ENCODE data around the gene KIAA1755.

KIAA1755 gene

DNA sequence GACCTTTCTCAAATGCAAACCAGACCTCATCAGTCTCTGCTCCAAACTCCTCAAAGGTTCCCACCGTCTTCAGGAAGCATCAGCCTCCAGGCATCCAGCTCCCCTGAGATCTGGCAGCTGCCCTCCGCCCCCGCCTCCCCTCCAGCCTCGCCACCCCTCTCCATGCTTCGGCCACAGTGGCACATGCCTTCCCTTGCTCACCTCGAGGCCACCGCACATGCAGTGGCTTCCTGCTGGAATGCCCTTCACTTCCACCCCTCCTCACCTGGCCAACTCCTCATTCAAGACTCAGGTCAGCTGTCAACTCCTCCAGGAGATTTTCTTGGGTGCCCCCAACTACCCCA, 13.4 kb downstream of the KIAA1755 start:
- no peaks in the 10 kb centered on the region for H3K79me2 ChIP-seq (ENCODE audit: insufficient read depth, low read length)
- no peak overlapping the region for H3K4me2 ChIP-seq (ENCODE audit: low read depth, low read length, poor library complexity, severe bottlenecking)
- no peak overlapping the region for H2AFZ ChIP-seq (ENCODE audit: low read depth, low read length, severe bottlenecking)
- H3K9me2 ChIP-seq (replicated peaks; ENCODE audit: insufficient read depth, low read length), result no peaks in the 10 kb centered on the region
- H3K4me3 ChIP-seq (ENCODE audit: insufficient read depth, low read length, poor library complexity, severe bottlenecking), result no peak overlapping the region
- H3F3A ChIP-seq (ENCODE audit: insufficient read depth), result no peaks in the 10 kb centered on the region
- no peaks in the 10 kb centered on the region for H4K20me1 ChIP-seq (ENCODE audit: low read depth, low read length)
- H3K36me3 ChIP-seq (ENCODE audit: low read length), result no peaks in the 10 kb centered on the region
- H3K27me3 ChIP-seq (ENCODE audit: low read length), result no peaks in the 10 kb centered on the region
- TF ChIP-seq, protein P1, sequence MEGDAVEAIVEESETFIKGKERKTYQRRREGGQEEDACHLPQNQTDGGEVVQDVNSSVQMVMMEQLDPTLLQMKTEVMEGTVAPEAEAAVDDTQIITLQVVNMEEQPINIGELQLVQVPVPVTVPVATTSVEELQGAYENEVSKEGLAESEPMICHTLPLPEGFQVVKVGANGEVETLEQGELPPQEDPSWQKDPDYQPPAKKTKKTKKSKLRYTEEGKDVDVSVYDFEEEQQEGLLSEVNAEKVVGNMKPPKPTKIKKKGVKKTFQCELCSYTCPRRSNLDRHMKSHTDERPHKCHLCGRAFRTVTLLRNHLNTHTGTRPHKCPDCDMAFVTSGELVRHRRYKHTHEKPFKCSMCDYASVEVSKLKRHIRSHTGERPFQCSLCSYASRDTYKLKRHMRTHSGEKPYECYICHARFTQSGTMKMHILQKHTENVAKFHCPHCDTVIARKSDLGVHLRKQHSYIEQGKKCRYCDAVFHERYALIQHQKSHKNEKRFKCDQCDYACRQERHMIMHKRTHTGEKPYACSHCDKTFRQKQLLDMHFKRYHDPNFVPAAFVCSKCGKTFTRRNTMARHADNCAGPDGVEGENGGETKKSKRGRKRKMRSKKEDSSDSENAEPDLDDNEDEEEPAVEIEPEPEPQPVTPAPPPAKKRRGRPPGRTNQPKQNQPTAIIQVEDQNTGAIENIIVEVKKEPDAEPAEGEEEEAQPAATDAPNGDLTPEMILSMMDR (IDR thresholded peaks at IDR 0.05; ENCODE audit: insufficient read depth, low read length, poor library complexity, severe bottlenecking), result no peak
- no peak for TF ChIP-seq EZH2phosphoT487 (conservative IDR thresholded peaks at IDR 0.05; ENCODE audit: low read length)
- no peak overlapping the region for H3K27ac ChIP-seq (ENCODE audit: low read depth, low read length)
- peaks cover 14% of the 10 kb centered on the region; the same call in 1 of the 2 replicates for H3K9me3 ChIP-seq (ENCODE audit: insufficient read depth, low read length)
- H3K9ac ChIP-seq (ENCODE audit: low read length), result no peak overlapping the region

DNA sequence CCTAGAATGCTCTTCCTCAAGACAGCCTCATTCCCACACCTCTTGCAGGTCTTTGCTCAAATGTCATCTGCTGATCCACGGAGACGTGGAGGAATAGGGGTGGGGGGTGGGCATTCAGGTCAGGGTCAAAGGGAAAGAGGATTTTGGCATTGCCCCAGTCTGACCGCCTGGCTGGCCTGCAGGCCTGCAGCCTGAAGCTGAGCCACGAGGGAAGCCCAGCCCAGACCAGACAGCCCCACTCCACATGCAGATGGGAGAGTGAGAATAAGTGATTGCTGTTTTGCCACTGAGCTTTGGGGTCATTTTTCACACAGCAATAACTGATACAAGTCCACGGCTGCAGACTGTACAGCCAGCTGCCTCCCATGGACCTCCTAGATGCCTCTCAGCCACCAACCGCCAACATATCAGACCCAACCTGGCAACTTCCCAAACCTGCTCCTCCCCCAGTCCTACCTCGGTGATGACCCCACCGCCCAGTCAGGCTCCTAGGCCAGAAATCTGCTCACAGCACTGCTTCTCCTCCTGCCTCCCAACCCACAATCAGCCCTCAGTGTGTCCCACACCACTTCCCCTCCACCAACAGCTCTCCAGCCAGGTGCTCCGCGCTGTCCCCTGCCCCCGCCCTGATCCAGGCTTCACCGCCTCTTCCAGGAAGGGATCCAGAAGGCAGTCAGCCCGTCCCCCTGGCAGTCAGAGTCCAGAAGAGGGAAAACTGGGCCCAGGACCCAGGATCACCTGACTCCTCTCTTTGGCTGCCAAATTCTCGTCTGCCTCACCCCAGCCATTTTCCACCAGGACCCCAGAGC, 14.0 kb downstream of the KIAA1755 start:
- TF ChIP-seq EZH2phosphoT487 (conservative IDR thresholded peaks at IDR 0.05; ENCODE audit: low read length), result no peak
- TF ChIP-seq, protein P1 (IDR thresholded peaks at IDR 0.05; ENCODE audit: insufficient read depth, low read length, poor library complexity, severe bottlenecking), result no peak
- H4K20me1 ChIP-seq (ENCODE audit: low read depth, low read length), result no peaks in the 10 kb centered on the region
- no peaks in the 10 kb centered on the region for H3F3A ChIP-seq (ENCODE audit: insufficient read depth)
- H3K27ac ChIP-seq (ENCODE audit: low read depth, low read length), result no peak overlapping the region
- H3K4me2 ChIP-seq (ENCODE audit: low read depth, low read length, poor library complexity, severe bottlenecking), result no peak overlapping the region
- H3K9me2 ChIP-seq (replicated peaks; ENCODE audit: insufficient read depth, low read length), result no peaks in the 10 kb centered on the region
- H3K9ac ChIP-seq (ENCODE audit: low read length), result no peak overlapping the region
- peaks cover 20% of the 10 kb centered on the region; the same call in 1 of the 2 replicates for H3K9me3 ChIP-seq (ENCODE audit: insufficient read depth, low read length)
- no peaks in the 10 kb centered on the region for H3K36me3 ChIP-seq (ENCODE audit: low read length)
- H3K79me2 ChIP-seq (ENCODE audit: insufficient read depth, low read length), result no peaks in the 10 kb centered on the region
- H3K27me3 ChIP-seq (ENCODE audit: low read length), result no peaks in the 10 kb centered on the region
- no peak overlapping the region for H2AFZ ChIP-seq (ENCODE audit: low read depth, low read length, severe bottlenecking)
- no peak overlapping the region for H3K4me3 ChIP-seq (ENCODE audit: insufficient read depth, low read length, poor library complexity, severe bottlenecking)

DNA sequence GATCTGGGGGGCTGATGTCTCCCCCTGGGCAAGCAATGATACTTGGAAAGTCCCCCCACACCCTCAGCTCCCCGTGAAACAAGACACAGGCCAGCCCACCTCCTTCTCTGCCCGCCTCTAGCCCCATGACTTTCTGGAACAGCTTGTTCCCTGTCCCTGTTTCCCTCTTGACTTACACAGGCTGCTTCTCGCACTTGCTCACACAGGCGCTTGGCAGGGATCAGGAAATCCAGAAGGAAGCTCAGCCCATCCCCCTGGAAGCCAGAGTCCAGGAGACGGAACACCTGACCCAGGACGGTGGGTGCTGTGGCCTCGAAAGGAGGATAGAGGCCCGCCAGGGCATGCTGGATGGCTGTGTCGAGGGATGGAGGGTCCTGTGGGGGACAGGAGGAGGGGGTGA, 14.8 kb downstream of the KIAA1755 start:
- H3K9me2 ChIP-seq (replicated peaks; ENCODE audit: insufficient read depth, low read length), result no peaks in the 10 kb centered on the region
- H3K27ac ChIP-seq (ENCODE audit: low read depth, low read length), result no peak overlapping the region
- TF ChIP-seq EZH2phosphoT487 (conservative IDR thresholded peaks at IDR 0.05; ENCODE audit: low read length), result no peak
- TF ChIP-seq, protein P1 (IDR thresholded peaks at IDR 0.05; ENCODE audit: insufficient read depth, low read length, poor library complexity, severe bottlenecking), result no peak
- H3K9ac ChIP-seq (ENCODE audit: low read length), result no peak overlapping the region
- H3K79me2 ChIP-seq (ENCODE audit: insufficient read depth, low read length), result no peaks in the 10 kb centered on the region
- H3K27me3 ChIP-seq (ENCODE audit: low read length), result no peaks in the 10 kb centered on the region
- peaks cover 20% of the 10 kb centered on the region; the same call in 1 of the 2 replicates for H3K9me3 ChIP-seq (ENCODE audit: insufficient read depth, low read length)
- H2AFZ ChIP-seq (ENCODE audit: low read depth, low read length, severe bottlenecking), result no peak overlapping the region
- no peaks in the 10 kb centered on the region for H3K36me3 ChIP-seq (ENCODE audit: low read length)
- H4K20me1 ChIP-seq (ENCODE audit: low read depth, low read length), result no peaks in the 10 kb centered on the region
- H3K4me2 ChIP-seq (ENCODE audit: low read depth, low read length, poor library complexity, severe bottlenecking), result no peak overlapping the region
- no peak overlapping the region for H3K4me3 ChIP-seq (ENCODE audit: insufficient read depth, low read length, poor library complexity, severe bottlenecking)
- H3F3A ChIP-seq (ENCODE audit: insufficient read depth), result no peaks in the 10 kb centered on the region

All from SU-DHL-6 (cell line).